Amniotic stem cell (primary cell): ENCODE measurements around the gene FUBP3.
"Not testable (repeated sequence)": the region's sequence is repeated elsewhere in the genome, so short reads cannot be mapped to it uniquely, and the experiment has no call there.

Experiments
- DNase-seq: peaks from one replicate; lab custom pipeline; 2025; lab: John Stamatoyannopoulos, UW

FUBP3 gene

DNA sequence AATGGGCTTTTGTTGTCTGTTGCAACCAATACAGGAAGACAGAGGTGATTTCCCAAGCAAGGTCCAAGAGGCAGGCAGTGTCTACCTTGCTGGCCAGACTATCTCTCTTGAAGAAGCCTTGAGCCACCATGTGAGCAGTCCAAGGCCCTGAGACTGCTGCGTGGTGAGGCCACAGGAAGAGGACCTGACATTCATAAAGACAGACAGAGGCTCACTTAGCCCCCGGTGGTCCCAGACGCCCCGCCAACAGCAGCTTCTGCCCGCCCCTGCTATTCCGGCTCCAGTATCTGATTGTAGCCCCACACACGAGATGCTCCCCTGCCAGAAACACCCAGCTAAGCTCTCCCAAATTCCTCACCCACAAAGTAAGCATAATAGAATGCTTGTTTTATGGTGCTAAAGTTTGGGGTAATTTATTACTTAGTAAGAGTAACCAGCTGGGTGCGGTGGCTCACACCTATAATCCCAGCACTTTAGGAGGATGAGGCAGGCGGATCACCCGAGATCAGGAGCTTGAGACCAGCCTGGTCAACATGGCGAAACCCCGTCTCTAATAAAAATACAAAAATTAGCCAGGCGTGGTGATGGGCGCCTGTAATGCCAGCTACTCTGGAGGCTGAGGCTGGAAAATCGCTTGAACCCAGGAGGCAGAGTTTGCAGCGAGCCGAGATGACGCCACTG is 22.8 kb upstream of the FUBP3 start:
- no peak for DNase-seq

DNA sequence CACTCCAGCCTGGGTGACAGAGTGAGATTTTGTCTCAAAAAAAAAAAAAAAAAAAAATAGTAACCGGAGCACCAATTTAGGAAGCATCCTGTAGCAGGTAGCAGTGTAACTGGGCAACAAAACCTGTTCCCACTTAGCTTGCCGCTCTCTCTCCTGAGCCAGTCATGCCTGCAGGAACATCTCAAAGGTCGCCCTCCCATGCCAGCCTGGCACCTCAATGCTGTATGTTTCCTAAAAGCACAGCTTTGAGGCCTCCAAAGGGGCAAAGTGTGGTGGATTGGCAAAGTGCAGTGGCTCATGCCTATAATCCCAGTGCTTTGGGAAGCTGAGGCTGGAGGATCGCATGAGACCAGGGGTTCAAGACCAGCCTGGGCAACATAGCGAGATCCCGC is 22.3 kb upstream of the FUBP3 start:
- no peak for DNase-seq

DNA sequence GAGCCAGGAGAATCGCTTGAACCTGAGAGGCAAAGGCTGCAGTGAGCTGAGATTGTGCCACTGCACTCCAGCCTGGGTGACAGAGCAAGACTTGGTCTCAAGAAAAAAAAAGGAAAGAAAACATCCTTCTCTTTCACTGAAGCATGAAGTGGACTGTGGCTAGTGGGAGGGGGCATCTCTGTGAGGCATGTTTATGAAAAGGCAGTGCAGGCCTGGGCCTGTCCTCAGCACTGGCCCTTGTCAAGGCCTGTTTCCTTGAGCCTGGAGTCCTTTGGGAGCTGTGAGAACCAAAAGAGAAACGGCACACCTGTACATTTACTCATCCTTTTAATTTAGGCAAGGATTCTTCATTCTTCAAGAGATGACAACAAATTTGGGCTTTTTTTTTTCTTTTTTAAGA is 18.3 kb upstream of the FUBP3 start:
- DNase-seq, result no peak

DNA sequence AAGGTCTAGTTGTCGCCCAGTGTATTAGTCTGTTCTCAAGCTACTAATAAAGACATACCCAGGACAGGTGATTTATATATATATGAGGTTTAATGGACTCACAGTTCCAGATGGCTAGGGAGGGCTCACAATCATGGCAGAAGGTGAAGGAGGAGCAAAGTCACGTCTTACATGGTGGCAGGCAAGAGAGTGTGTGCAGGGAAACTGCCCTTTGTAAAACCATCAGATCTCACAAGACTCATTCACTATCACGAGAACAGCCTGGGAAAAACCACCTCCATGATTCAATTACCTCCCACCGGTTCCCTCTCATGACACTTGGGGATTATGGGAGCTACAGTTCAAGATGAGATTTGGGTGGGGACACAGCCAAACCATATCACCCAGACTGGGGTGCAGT is 16.9 kb upstream of the FUBP3 start:
- DNase-seq, result not testable (repeated sequence)

DNA sequence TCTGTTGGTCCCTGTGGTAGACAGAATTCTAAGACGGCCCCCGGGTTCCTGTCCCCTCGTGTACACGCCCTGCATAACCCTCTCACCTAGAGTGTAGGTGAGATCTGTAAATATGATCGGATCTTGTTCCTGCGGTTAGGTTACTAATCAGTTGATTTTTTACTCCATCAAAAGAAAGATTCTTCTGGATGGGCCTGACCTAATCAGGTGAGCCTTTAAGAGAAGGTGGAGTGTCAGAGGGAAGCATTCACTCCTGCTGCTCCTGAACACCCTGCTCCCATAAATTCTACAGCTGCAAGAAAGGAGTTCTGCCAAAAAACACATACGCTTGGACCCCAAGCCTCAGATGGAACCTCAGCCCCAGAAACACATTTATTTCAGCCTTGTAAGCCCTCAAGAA is 15.6 kb upstream of the FUBP3 start:
- DNase-seq, result no peak

DNA sequence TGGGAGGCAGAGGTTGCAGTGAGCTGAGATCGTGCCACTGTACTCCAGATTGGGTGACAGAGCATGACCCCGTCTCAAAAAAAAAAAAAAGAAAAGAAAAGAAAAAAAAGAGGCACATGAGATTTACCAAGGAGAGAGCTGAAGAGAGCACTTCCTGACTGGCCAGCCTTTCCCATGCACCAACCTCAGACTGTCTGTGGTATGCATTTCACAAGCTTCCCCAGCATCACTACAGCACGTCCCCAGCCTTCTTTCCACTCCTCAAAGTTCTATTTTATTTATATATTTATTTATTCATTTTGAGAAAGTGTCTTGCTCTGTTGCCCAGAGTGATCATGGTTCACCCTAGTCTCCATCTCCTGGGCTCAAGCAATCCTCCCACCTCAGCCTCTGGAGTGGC is 13.6 kb upstream of the FUBP3 start:
- no peak for DNase-seq

DNA sequence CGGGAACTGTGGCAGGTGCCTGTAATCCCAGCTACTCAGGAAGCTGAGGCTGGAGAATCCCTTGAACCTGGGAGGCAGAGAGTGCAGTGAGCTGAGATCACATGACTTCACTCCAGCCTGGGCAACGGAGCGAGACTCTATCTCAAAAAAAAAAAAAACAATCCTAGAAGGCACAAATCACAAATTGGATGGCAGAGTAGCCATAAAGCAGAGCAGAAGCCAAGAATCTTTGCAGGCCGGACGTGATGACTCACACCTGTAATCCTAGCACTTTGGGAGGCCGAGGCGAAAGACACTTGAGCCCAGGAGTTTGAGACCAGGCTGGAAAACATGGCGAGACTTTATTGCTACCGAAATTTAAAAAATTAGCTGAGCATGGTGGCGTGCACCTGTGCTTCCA is 9.2 kb upstream of the FUBP3 start:
- peak; percentile 3 for DNase-seq

DNA sequence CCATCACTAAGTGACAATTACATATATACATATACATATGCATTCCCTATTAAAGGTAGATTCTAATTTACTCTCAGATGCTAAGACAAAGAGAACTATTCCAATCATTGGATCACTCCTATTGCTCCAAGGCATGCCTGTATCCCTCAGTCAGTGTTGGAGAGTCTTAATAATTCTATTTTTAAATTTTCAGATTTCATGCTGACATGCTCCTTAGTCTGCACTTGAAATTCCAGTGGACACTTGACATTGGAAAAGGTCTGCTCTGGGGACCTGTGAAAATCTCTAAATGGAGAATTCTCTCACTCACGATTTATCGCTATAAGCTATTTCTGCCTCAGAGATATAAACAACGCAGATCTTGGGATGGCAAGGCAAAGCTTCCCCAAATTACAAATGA is 3.9 kb upstream of the FUBP3 start:
- no peak for DNase-seq

DNA sequence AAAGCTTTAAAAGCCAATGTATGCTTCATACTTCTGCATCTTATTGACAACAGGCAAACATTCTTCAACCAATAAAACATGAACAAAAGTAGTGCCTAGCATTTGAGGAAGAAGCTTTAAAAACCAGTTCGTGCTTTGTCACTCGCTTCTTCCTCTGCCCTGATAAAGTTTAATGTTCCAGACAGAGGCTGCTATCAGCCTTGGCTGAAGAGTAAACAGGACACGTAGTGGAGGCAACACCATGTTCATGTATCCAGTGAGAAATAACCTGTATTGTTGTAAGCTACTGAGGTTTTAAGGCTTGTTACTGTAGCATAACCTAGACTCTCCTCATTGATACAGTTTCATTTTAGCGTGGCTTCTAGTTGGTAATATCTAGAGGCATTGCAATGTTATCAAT is 3.2 kb upstream of the FUBP3 start:
- DNase-seq, result no peak

DNA sequence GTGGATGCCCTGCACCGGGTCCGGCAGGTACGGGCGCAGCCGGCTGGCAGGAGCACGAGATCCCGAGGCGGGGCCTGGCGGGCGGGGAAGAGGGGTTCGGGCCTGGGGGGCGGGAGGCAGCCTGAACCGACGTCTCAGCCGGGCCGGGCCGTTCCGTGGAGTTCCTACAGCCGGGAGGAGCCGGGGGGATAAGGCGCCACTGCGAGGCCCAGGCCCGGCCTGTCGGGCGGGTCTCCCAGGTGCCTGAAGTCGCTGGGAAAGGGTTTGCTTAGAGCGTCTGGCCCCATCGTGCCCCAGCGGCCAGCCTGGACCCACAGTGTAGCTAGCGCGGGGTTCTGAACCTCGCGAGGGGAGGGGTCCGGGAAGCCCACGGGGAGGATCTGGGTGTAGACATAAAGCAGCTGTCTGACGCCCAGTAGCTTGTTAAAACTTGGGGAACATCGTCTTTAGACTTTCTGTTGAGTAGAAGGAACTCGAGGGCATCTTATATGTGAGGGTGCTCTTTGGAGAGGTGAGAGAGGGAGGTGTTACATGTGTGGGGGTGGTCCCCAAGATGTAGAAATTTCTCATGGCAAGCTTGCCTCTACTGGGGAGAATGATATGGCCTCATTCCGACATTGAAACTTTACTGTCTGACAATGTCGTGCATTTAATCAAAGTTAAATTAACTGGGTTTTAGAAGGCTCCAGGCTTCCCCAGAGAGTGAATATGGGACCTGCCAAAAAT is 524 bp downstream of the FUBP3 start:
- DNase-seq, result no peak

DNA sequence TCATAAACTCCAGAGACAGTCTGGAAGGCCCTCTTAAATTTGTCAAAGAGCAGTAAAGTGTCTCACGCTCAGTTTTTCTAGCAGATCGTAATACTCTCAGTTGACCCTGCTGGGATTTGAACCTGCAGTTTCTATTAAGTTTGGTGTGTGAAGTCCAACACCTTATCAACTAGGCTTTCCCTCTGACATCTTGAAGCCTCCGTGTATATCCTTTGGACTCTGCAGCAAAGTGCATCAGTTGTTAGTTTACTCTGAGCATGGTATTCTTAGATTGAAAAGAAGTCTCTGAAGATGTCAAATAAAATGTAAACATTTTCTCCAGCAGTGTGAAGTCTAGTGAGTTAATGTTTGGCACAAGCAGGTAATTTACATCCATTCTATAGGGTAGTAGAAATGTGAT is 2.4 kb downstream of the FUBP3 start:
- no peak for DNase-seq

DNA sequence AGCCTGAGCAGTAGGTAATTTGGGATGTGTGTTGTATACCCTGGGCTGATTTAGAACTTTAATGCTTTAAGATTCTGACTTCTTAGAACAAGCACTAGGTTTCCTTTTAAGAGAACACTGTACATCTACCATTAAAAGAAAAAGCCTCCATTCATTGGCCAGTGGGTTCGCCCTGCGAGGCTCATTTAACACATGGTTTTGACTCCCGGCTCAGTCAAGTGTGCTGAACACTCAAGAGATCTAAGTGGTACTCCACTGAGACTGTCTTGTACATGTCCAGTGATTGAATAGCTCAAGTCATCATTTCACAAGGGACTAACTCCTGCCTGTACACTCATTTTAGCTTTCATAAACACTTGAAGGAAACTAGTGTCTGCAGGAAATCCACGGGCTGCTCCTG is 3.9 kb downstream of the FUBP3 start:
- DNase-seq, result no peak

DNA sequence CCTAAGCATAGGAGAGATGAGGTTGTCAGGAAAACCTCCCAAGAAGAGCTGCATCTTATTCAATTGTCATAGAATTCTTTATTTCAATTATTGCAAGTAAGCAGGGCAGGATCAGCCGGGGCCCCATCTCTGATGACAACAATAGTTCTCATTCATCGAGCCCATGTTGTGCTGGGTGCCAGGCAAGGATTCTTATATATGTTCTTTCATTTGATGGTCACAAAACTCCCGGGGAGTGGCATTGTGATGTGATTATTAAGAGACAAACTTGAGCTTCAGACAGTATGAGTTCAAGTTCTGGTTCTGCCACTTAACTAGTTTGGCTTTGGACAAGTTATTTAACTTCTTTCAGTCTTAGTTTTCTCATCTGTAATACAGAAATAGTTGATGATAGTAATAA is 8.5 kb downstream of the FUBP3 start:
- DNase-seq, result no peak

DNA sequence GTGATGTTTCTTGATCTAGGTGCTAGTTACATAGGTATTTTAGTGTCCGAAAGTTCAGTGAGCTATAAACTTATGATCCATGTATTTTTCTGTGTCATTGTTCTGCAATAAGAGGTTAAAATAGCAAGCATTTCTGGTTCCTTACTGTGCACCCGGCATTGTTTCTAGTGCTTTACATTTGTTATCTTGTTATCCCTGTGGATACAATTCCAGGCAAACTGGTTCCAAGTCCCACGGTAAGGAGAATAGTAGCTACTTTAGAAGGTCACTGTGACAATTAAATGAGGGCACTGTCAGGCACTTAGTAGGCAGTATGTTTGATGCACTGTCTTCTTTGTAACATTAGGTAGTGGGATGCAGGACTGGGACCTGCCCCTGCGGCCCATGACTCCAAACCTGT is 9.0 kb downstream of the FUBP3 start:
- no peak for DNase-seq

DNA sequence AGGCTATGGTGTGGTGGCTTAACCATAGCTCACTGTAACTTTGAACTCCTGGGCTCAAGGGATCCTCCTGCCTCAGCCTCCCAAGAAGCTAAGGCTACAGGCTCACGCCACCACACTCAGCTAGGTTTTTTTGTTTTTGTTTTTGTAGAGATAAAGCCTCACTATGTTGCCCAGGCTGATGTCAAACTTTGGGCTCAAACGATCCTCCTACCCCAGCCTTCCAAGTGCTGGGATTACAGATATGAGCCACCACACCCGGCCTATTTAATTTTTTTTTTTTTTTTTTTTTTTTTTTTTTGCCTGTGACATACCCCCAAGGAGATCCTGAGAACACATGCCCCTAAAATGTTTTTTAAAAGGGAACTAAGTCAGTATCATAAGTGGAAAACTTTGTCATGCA is 10.4 kb downstream of the FUBP3 start:
- no peak for DNase-seq

DNA sequence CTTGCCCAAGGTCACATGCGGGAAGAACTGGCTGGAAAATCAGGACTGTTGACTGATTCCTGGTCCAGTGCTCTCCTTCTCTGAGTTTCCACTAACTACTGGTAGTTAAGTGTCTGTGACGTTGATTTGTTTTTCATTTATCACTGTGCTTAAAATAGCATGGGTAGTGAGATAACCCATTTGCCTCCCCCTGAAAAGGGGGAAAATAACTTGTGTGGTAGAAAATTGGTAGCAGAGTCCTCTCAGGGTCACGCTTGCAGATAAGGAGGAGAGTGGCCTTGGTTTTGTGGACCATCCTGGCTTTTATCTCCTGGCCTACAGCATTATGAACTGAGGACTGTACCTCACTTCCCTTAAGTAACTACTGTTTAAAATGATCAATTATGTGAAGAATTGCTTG is 10.9 kb downstream of the FUBP3 start:
- no peak for DNase-seq

DNA sequence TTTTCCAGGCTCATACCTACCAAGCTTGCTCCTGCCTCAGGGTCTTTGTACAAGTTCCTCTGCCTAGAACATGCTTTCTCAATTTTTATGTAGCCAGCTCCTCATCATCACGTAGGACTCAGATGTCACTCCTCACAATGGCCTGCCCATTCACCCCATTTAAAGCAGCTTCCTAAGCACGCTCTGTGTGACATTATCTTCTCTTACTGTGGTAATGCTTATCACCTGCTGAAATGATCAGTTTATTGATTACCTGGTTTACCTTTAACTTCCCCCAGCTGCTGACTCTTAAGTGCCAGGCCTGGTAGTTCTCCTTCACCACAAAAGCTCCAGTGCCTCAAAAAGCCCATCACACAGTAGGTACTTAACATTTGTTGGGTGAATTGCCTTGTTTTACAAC is 13.6 kb downstream of the FUBP3 start:
- DNase-seq, result no peak

DNA sequence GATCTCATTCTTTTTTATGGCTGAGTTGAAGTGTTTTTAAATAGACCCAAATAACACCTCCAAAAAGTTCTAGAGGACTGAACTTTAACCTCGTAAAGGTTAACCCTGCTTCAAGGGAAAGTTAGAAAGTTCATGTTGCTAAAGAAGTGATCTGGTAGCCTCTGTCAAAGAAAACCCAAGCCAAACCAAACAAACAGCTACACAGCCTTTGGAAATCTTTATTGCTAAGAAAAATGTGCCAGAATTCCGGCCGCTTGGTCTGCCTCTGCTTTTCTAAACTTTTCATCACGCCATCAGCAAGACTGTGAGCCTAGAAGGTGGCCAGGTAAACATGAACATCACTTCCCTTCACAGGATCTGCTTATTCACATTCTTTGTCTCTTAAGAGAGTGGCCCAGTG is 17.9 kb downstream of the FUBP3 start:
- no peak for DNase-seq

DNA sequence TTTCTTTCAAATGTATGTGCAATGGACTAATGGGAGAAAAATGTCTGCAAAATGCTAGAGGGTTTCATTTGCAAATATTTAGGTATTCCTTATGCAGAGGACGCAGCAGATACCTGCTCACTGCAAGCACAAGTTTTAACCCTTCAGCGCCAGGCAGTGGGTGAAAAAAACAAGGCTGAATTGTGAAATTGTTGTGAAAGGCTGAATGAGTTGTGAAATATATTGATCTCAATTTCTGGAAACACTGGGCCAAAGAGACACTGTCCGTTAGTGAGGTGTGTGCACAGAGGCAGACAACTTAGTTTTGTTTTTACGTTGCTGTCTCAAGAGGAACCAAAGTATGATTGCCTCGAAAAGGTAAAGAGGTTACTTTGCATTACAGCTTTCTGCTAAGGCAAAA is 18.8 kb downstream of the FUBP3 start:
- no peak for DNase-seq

DNA sequence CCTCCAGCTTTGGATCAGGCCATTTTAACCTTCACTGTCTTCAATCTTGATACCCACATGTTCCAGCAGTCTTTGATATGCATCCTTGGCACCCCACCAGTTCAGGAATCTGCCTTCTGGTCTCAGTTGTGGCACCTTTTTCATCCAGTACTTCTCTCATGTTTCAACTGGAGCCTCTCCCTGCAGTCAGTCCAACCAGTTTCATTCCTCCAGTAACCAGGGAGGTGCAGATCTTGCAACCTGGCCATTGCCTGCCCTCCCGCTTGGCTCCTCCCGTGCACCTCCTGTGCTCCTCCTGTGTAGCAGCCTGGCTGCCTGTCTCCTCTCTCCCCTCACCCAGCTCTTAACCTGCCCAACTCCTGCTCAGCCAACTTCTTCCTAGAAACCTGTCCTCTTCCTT is 20.2 kb downstream of the FUBP3 start:
- no peak for DNase-seq

DNA sequence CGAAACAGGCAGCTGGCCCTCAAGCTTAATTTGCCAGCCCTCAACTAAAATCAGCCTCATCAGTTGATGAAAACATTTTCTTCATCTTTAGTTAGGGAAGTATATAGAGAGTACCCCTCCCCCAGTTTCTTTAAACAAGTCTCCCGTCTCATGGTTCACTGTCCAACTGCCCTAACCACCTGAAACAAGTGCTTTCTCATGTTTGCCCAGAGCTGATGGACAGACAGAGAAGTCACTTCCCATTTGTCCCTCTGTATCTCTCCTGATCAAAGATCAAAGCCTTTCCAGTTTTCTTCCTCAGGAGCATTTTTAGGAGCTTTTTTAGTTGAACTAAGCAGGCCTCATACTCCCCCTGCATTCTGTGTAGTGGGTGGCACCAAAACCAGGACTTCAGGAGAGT is 21.7 kb downstream of the FUBP3 start:
- no peak for DNase-seq

DNA sequence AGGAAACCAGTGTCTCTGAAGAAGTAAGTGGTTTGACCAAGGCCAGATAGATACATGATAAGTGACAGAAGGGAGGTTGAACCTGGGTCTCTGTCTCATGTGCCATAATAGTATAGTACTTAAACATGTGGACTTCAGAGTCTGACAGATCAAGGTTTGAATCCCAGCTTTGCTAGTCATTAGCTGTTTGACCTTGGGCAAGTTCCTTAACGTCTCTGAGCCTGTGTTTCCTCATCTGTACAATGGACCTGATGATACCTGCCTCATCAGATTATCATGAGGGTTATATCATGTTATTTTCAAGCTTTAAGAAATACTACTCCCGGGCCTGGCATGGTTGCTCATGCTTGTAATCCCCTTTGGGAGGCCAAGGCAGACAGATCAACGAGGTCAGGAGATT is 24.9 kb downstream of the FUBP3 start:
- no peak for DNase-seq

DNA sequence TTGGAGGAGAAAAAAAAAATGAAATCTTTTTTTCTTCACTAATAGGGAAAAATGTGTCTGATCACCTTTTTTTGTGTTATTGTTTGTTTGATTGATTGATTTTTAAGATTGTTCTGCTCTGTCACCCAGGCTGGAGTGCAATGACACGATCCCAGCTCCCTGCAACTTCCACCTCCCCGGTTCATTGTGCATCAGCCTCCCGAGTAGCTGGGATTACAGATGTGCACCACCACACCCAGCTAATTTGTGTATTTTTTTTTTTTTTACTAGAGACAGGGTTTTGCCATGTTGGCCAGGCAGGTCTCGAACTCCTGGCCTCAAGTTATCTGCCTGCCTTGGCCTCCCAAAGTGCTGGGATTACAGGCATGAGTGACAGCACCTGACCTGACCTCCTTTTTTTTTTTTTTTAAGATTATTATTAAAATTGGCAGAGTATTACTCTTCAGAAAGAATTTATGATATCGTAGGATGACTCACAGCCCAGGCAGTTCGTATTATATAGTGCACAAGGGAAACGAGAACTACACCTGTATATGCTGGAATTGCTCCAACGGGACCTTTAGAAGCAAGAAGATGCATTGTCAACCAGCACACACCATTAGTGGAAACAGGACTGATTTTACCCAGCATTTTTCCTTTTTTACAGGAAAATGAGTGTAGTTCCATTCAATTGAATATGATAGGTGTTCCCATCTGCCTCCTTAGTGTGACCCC is 27.7 kb downstream of the FUBP3 start:
- DNase-seq, result no peak
